Kidney tubule cell (primary cell): Measurements from ENCODE around the gene MRPL36.

Experiments used
- DNase-seq: peaks from one replicate; pipeline ENCODE4 v3.0.0-alpha.2; 2018; ENCODE audit warnings: low spot score

Gene MRPL36

DNA sequence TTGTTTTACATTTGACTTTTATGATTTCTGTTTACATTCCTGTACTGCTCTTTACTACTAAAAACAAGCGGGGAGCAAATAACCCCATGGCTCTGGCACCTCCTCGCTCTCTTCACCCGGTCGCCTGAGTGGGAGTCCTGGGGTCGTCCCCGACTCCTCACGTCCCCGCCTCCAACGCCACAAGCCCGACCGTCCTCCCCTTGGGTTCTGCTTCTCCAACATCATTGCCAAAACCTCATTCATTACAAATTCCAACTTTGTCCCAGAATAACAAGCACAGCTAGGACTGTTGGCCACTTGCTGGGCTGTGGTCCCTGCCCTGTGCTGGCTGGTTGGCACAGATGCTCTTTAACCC is 35.1 kb downstream of the MRPL36 start:
- DNase-seq: no peak

DNA sequence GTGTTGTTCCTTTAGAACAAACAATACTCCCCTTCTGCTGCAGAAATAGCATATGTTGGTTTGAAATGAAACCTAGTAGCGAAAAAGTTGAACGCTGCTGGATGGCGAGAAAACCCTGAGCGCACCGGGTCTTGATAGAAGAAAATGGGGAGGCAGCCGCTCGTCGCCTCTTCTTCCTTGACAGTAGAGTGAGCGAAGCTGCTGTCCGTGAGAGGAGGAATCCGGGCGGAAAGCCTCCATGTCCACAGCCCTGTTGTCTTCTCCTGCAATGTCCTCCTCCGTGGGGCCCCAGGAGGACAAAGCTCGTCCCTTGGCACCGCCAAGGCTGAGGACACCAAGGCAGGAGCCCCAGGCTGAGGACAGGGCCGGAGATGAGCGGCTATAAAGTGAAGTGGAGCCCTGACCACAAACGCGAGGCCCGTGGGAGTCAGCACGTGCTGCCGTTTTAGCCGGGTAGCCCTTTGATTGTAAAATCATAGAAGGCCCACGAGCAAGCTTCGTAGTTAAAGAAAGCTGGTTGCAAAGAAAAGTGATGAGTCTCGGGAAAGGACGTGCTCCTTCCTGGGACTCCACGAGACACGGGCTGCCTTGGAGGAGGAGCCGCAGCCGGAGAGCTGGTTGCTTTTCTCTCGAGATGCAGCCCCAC is 35.6 kb downstream of the MRPL36 start:
- DNase-seq: no peak

DNA sequence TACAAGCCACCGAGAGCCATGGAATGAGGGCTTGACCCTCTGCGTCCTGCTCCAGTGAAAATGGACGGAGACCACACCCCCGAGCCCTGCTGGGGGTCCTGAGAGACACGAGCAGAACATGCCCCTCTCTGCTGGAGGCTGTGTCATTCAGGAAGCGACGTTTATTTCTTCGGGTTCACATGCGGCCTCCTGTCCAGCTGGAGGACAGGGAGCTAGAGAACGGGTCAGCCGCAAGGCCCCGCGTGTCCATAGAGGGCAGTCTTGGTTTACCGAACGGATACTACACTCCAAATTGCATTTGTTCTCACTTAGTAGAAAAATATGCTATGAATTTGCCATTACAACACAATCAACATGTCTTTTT is 36.1 kb downstream of the MRPL36 start:
- DNase-seq: peak; percentile 53

DNA sequence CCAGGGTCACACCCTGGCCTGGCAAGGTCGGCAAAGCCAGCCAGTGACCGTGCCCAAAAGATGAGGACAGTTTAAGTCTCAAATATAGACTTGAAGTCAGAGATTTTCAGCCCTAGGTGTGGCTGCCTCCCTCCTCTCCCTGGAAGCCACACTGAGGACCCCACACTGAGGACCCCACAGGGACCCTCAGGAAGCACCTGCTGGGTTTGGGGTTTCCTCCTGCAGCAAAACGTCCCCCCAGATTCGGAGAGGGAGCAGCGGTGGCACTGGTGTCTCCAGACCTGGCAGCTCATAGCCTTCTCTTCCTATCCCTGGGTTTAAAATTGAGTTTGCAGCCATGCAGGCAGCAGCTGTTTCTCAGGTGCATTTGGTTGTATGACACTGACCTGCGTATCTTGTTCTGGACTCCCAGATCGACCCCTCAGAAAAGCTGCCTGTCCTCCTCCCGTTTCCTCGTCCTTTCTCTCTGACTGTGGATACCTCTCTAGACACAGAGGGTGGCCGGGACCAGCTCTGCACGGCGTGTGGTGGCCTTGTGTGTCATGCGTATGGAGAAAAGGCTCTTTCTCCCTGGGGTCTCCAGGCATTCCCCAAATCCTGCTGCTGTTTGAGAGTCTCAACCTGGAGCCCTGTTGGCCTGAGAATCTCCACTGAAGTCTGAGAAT is 36.6 kb downstream of the MRPL36 start:
- no peak for DNase-seq

DNA sequence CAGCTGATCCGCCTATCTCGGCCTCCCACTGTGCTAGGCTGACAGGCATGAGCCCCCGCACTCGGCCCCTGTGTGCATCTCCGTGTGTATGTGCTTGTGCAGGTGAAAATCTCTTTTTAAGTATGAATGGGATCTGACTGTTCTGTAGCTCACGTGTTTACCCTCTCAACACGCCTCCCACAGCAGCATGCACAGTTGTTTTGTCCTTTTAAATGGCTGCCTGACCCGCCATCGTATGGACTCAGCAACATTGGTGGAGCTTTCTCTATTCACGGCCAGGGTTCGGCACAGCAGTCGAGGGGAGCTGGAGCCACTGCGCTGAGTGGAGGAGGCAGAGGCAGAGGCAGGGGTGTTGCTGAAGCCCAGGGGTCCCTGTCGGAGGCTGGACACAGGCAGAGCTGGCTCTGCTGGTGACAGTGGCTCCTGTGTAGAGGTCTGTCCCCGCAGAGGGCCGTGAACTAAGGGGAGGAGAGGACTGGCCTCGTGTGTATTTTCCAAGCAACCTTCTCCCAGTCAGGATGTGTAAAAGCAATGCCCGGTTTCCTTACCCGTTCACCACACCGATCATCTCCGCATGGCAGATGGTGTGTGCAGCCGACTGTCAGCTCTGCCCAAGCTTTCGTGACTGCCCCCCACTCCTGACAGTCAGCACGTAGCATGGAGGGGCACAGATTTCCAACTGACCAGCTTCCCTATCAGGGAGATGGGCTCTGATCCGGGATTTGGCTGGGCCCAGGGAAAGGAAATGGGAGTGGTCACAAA is 37.3 kb downstream of the MRPL36 start:
- no peak for DNase-seq

DNA sequence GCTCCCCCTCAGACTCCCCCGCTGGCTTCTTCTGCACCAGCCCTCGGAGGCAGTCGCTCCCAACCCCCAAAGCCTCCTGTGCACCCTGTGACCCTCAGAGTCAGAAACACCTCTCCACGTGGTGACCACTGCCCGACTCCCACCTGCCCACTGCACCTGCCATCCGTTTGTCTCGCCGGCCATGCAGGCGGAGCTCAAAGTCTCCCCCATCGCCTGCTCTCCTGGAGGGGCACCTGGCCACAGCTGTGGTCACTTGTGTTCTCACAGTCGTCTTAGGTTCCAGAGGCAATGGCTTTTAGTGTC is 38.2 kb downstream of the MRPL36 start:
- DNase-seq: no peak

DNA sequence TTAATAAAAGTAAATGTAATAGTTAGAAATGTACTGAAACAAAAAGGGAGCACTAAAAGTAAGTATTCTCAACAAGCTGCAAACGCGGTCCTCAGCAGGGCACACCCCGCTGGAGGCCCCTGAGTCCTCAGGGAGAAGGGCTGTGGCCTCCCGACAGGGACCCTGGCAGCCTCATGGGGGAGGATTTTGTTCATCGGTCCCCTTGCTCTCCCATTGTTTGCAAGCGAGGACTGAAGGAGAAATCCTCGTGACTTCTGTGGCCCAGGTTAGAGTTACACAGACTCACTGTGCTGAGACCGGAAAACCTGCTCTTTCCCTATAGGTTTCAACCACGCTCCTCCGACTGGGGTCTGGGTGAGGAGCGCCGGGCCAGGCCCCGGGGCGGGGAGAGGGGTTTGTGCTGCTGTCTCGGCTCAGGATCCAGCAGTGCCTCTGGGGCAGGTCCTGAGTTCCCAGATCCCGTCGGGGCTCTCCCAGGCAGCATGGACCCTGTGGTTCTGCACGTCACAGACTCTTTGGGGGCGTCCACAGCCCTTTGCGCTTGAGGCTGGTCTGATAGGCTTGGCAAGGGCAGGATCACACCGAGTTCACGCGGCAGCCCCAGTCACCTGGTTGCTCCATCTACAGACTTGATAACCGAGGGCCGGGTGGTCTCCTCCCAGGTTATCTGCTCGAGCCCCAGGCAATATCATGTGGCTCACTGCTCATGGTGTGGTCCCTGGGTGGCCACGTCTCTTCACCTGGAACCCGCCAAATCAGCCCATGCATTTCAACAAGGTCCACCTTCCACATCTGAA is 38.8 kb downstream of the MRPL36 start:
- no peak for DNase-seq

DNA sequence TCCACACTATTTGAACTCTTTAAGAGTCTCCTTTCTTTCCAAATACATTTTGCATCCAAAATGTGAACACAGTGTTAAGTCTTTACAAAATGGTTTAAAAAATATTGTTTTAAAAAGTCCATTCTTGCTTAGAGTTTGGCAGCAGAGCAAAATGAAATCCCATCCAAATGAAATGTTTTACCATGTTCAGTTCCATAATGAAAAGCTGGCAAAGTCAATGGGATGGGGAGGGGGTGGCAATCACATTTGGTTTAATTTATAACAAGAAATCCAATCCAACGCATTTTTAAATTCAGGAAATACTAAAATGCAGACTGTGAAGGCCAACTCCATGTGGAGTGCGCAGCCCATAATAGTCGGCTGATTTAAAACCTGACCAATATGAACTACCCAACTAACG is 39.4 kb downstream of the MRPL36 start:
- no peak for DNase-seq

DNA sequence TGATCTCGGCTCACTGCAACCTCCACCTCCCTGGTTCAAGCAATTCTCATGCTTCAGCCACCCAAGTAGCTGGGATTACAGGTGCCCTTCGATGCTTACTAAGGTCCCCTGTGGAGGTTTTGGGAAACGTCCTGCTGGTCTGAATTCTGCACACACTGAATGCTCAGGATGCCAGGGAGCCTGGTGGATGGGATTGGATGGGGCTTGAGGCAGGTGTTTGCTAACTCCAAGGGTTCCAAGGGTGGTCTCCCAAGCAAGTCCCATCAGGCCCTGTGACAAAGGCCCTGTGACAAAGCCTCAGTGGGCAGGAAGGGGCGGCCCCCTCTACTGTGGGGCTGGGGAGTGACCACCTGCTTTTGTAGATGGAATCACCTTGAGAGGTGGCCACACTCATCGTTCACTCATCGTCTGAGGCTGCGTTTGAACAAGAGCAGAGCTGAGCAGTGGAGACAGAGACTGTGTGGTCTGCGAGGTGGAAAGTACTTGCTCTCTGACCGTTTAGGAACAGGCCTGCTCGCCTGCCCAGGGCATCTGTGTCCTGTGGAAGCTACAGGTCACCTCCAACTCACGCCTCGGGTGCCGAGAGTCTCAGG is 40.2 kb downstream of the MRPL36 start:
- no peak for DNase-seq

DNA sequence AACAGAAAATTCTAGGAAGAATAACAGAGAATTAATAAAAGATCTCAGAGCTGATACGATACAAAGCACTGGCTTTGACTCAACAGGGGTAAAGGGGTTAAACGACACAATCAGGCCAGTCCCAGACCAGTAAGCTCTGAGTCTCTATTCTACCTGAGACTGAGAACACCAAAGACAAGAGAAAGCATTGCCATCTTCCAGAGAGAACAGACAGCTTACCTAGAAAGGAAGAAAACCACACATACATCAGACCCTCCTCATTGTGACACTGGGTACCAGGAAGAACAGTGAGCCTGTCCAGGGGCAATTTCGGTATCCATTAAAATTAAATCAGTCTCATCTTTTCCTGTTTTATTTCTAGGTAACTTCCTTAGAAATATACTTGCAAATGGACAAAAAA is 41.1 kb downstream of the MRPL36 start:
- DNase-seq: no peak

DNA sequence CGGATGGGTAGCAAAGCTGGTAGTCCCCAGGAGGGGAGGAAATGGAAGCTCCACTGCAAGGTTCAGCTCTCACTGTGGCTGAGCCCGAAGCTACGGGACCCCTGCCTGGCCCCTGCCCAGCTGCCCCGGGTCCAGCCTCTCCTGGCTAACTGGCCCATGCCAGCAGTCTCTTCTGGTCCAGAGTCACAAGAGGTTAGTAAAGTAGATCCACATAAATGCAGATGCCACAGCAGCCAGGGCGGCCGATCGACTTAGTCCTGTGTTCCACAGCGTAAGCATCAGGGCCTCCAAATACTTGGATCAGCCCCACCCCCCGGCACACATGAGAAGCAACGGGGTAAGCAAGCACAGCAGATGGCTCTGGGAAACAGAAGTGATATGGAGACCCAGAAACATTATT is 42.1 kb downstream of the MRPL36 start:
- DNase-seq: no peak

DNA sequence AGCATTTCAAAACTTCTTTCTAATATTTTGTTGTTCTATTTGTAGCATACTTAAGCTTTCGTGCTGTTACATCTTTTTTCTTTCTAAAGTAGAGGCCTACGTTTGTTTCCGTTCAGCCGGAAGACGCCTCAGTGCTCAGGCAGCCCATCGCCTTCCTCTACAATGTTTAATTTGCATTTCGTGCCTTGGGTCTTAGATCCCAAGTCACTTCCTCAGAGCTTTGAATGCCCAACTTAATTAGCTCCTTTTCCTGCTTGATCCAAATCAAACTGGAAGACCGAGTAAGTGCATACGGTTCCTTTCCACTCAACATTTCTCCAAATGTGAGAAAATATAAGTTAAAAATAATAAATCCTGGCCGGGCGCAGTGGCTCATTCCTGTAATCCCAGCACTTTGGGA is 43.2 kb downstream of the MRPL36 start:
- no peak for DNase-seq

DNA sequence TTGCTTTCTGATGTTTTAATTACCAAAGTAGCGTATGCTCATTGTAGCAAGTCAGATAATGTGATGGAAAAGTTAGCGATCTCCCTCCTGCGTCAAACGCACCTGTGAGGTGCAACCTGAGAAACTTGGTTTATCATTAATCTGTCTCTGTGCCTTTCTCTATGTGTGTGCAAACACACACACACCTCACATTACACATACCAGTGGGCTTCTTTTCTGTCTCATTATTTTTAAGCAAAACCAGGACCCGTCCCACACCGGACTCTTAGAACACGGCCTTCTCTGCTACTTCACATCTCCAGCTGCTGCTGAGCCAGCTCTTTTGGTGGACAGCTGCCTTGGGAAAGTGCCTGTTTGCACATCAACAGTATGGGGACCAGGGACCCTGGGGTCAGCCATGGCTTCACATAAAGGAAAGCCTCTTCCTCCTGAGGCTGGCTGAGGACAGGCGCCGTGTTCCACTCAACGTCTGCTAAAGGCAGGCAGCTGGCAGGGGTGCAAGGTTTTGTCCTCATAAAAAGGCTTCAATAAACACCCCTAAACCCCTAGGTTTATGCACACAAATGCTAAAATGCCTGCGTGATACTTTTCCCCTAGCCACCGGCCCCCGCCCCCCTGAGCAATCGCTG is 44.2 kb downstream of the MRPL36 start:
- no peak for DNase-seq

DNA sequence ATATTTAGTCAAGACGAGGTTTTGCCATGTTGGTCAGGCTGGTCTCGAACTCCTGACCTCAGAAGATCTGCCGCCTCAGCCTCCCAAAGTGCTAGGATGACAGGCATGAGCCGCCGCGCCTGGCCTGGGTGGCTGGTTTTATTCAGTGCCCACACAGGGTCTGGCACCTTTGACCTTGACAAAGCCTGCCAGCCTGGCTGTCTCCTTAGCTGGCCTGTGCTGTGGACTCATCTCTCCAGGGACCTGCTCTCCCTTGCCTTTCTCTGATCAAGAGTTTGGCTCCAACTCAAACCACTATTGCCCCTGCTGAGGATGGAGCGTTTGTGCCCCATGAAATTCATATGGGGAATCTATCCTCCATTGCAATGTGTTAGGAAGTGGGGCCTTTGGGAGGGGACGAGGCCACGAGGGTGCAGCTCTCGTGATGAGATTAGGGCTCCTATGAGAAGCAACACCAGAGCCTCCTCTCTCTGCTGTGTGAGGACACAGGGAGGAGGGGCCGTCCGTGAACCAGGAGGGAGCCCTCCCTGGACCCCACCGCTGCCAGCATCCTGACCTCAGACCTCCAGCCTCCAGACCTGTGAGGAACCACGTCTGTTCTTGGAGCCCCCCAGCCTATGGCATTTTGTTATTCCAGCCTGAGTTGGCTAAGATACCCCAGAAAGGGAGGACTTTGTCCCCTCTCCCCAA is 45.0 kb downstream of the MRPL36 start:
- no peak for DNase-seq

DNA sequence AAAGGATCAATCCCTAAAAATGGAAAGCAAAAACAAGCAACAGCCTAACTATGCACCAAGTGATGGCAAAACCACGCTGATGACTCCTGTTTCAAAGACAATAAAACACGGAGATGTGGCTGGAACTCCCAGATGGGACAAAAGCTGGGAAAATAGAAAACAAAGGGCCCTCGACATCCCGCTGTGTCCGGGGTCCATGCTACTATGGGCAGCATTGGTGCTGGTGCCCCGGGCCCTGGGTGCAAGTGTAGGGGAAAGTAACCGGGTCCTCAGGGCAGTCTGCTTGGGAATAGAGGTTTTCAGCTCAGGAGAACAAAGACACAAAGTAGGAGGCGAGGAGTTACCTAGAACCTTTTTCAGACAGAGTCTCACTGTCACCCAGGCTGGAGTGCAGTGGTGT is 46.1 kb downstream of the MRPL36 start:
- DNase-seq: no peak

DNA sequence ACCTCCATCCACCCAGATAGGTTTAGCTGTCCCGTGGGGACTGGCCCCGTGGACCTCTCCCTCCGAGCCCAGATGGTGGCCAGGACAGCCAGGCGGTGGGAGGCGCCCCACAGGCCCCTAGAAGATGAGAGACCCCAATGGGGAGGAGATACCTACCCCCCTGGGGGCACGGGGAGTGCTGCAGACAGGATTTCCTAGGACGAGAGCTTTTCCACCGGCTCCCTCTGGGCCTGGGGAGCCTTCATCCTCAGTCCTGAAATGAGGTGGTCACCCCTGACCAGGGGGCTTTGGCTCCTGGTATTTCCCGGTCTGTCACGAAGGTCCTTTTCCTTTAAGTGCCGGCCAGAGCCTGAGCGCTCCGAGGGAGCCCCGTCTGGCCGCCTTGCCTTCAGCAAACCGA is 46.8 kb downstream of the MRPL36 start:
- no peak for DNase-seq

DNA sequence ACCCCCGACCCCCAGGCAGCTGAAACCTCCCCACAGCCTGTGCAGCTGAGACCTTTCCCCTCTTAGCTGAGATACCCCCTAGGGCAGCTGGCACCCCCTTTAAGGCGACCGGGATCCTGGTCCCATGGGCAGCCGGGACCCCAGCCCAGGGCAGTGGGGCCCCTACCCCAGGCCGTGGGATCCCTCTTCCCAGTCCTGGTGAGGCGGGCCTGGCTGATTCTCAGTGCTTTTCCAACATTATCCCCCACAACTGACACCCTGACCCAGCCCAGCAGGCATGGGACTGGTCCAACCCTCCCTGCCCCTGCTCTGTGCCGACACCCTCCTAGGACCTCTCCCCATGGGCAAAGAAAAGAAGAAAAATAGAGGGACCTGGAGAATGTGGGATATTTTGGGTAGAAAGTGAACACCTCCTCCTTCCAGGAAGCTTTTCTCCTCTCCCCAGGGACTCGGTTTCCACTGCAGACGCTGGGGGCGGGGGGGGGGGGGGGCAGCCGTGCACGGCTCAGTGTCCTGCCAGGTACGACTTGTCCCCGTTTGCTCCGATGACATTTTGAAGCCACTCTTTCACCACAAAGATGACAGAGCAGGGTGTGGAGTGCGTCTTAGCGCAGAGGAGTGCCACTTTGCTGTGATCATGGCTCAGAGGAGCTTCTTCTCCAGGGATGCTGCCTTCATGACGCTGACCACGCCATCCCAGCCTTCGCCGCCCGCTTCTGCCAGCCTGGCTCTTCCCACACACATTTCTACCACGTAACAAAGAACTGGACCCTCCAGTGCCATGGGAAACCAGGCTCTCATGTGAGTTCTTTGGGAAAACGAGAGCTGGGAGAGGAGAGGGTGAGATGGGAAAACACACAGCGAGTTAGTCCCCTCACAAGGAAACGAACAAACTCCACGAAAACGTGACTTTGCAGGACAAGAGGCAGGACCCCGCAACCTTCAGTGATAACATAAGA is 47.5 kb downstream of the MRPL36 start:
- no peak for DNase-seq

DNA sequence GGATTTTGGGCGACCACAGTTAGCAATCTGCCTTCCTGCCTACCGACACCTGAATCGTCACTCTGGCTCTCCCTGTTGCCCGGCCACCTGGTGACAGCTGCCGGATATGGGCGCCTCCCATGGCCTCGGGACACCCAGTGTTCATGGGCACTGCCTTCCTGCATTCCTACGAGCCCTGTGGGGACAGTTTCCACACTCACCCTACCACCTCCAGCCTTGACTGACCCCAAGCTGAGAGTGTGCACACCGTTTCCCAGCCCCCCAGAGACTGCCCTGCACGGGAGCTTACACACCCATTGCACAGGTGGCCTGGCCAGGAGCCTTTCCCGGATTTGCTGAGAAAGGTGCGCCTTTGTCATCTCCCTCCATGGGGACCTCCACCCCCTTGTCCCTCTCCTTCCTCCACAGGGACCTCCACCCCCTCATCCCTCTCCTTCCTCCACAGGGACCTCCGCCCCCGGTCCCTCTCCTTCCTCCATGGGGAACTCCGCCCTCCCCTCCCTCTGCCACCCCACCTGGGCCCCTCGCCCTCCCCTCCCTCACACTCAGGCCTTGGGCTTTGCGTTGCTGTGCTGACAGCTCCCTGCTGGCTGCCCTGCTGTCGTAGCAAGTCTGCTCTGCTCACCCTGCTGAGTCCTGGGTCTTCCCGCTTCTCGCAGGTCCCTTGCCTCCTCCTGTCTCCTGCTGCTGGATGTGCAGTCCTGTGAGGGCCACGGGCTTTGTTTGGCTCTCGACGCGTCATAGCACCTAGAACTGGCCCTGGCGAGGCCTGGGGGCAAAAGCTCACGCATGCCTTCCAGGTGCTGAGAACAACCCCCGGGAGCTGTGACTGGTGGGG is 48.4 kb downstream of the MRPL36 start:
- no peak for DNase-seq

DNA sequence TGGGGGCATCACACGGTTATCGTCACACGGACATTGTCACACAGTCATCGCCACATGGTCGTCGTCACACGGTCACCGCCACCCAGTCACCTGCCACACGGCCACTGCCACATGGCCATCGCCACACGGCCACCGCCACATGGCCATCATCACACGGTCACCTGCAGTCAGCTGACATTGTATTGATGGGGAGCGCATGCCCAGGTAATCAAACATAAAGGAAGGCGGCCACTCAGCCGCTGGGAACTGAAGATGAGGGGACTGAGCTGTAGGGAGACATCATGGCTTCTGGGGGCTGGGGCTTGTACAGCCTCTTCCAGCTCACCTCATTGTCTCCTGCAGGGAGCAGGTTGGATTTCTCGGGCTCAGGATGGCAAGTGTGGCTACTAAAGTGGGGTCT is 49.2 kb downstream of the MRPL36 start:
- DNase-seq: no peak
